Measurements from ENCODE around the gene CAD. TPM values are rescaled to one million over a fixed set of nuclear protein-coding genes. Genes with fewer than 3 reads are reported as not detected.

Gene CAD
- total and polyA plus RNA-seq, 2 of the 4 experiments (the other 2 are of a cell fraction) = 12.9 to 38.7 TPM

DNA sequence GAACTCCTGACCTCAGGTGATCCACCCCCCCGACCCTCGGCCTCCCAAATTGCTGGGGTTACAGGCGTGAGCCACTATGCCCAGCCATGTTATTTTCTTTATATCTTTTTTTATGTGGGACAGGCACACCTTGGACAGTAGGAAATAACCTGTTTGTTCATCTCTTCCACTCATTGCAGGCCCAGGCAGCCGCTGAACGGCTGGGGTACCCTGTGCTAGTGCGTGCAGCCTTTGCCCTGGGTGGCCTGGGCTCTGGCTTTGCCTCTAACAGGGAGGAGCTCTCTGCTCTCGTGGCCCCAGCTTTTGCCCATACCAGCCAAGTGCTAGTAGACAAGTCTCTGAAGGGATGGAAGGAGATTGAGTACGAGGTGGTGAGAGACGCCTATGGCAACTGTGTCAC is 8.4 kb downstream of the CAD start:
- intact Hi-C loops (cut with micrococcal nuclease) (no loop called here), dilution Hi-C loops (cut with HindIII; ENCODE audit: low sequenced_read_pairs, unreplicated experiment) (no loop called here), in situ Hi-C loops (cut with MboI; ENCODE audit: low sequenced_read_pairs) (no loop called here)
- H3K4me1 ChIP-seq (ENCODE audit: control insufficient read depth, insufficient read depth, low read length) = no peaks in the 10 kb centered on the region
- no peak overlapping the region for H3K27ac ChIP-seq (ENCODE audit: insufficient read depth, low read length)
- H3K9ac ChIP-seq (ENCODE audit: low read depth, low read length) = no peak overlapping the region
- H2BK5ac ChIP-seq (ENCODE audit: low read depth, low read length, poor library complexity, severe bottlenecking) = no peak overlapping the region
- no peaks in the 10 kb centered on the region for H3K9me3 ChIP-seq (ENCODE audit: control insufficient read depth, insufficient read depth, low read length)
- no TSS peak for BruUV-seq (replicated peaks)
- no peaks in the 10 kb centered on the region; the same call in 1 of the 2 replicates for H3K9me1 ChIP-seq (ENCODE audit: insufficient read depth, low read length)
- no peak overlapping the region for H2AK9ac ChIP-seq (replicated peaks; ENCODE audit: low read depth, low read length, poor library complexity)
- H3K18ac ChIP-seq (ENCODE audit: low read depth, low read length) = no peak overlapping the region
- no peak overlapping the region for H2AFZ ChIP-seq (replicated peaks; ENCODE audit: low read length, poor library complexity)
- H2BK20ac ChIP-seq (ENCODE audit: low read depth, low read length) = no peak overlapping the region
- 100% methylated on average over 2 of the region's 9 CpGs; no CpG with 5 or more reads in 1 of the 2 experiments for WGBS, 2 experiments (ENCODE audit: extremely low coverage in 2 of 2, insufficient read length in 1 of 2)
- ChIA-PET CTCF (no interaction called here), POLR2A (ENCODE audit: unreplicated experiment) (no interaction called here)
- H4K5ac ChIP-seq (ENCODE audit: low read depth, low read length) = no peak overlapping the region
- H4K8ac ChIP-seq (ENCODE audit: low read depth in 2 of 2, low read length in 2 of 2) = no peak overlapping the region
- no peaks in the 10 kb centered on the region for H4K20me1 ChIP-seq (ENCODE audit: insufficient read depth, low read length)
- TF ChIP-seq, protein P1, sequence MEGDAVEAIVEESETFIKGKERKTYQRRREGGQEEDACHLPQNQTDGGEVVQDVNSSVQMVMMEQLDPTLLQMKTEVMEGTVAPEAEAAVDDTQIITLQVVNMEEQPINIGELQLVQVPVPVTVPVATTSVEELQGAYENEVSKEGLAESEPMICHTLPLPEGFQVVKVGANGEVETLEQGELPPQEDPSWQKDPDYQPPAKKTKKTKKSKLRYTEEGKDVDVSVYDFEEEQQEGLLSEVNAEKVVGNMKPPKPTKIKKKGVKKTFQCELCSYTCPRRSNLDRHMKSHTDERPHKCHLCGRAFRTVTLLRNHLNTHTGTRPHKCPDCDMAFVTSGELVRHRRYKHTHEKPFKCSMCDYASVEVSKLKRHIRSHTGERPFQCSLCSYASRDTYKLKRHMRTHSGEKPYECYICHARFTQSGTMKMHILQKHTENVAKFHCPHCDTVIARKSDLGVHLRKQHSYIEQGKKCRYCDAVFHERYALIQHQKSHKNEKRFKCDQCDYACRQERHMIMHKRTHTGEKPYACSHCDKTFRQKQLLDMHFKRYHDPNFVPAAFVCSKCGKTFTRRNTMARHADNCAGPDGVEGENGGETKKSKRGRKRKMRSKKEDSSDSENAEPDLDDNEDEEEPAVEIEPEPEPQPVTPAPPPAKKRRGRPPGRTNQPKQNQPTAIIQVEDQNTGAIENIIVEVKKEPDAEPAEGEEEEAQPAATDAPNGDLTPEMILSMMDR (conservative IDR thresholded peaks at IDR 0.05; ENCODE audit: low read depth, low read length) = no peak
- TF ChIP-seq MAZ (IDR thresholded peaks at IDR 0.05; ENCODE audit: borderline replicate concordance, low read depth, low read length) (no peak), POLR2A (IDR thresholded peaks at IDR 0.05; ENCODE audit: low read depth, low read length) (no peak), RAD21 (IDR thresholded peaks at IDR 0.05; ENCODE audit: low read length) (no peak), NFE2L2 (IDR thresholded peaks at IDR 0.05; ENCODE audit: low read depth, low read length) (no peak), FOS (IDR thresholded peaks at IDR 0.05; ENCODE audit: low read depth, low read length) (no peak), BHLHE40 (IDR thresholded peaks at IDR 0.05; ENCODE audit: low read depth, low read length) (no peak), RCOR1 (IDR thresholded peaks at IDR 0.05; ENCODE audit: insufficient replicate concordance, low read length) (no peak), MAFK (IDR thresholded peaks at IDR 0.05; ENCODE audit: low read depth, low read length) (no peak), CHD1 (IDR thresholded peaks at IDR 0.05; ENCODE audit: low read depth, low read length) (no peak), RFX5 (IDR thresholded peaks at IDR 0.05; ENCODE audit: low read depth, low read length) (no peak), SMC3 (IDR thresholded peaks at IDR 0.05; ENCODE audit: low read depth, low read length) (no peak)
- TF ChIP-seq, protein P2, sequence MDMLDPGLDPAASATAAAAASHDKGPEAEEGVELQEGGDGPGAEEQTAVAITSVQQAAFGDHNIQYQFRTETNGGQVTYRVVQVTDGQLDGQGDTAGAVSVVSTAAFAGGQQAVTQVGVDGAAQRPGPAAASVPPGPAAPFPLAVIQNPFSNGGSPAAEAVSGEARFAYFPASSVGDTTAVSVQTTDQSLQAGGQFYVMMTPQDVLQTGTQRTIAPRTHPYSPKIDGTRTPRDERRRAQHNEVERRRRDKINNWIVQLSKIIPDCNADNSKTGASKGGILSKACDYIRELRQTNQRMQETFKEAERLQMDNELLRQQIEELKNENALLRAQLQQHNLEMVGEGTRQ (IDR thresholded peaks at IDR 0.05; ENCODE audit: low read depth, low read length) = no peak
- TF ChIP-seq, protein P3, sequence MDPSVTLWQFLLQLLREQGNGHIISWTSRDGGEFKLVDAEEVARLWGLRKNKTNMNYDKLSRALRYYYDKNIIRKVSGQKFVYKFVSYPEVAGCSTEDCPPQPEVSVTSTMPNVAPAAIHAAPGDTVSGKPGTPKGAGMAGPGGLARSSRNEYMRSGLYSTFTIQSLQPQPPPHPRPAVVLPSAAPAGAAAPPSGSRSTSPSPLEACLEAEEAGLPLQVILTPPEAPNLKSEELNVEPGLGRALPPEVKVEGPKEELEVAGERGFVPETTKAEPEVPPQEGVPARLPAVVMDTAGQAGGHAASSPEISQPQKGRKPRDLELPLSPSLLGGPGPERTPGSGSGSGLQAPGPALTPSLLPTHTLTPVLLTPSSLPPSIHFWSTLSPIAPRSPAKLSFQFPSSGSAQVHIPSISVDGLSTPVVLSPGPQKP (IDR thresholded peaks at IDR 0.05; ENCODE audit: borderline replicate concordance, low read depth, low read length) = no peak
- H3K23ac ChIP-seq (ENCODE audit: low read depth, low read length) = no peak overlapping the region
- H3K4me2 ChIP-seq (ENCODE audit: low read depth, low read length) = no peak overlapping the region
- H3K27me3 ChIP-seq (ENCODE audit: control insufficient read depth, insufficient read depth, low read length) = no peaks in the 10 kb centered on the region
- H2AK5ac ChIP-seq (ENCODE audit: low read depth, low read length) = no peak overlapping the region
- ATAC-seq (ENCODE audit: low read depth) = no peak
- no peak overlapping the region for H3K4me3 ChIP-seq (ENCODE audit: insufficient read depth, low read depth, low read length)
- H3K14ac ChIP-seq (replicated peaks; ENCODE audit: low read depth, low read length) = no peak overlapping the region
- no peak overlapping the region for H4K91ac ChIP-seq (ENCODE audit: insufficient read depth, low read depth, low read length)
- no peak overlapping the region for H2BK120ac ChIP-seq (ENCODE audit: low read depth, low read length)
- H3K79me1 ChIP-seq (ENCODE audit: low read depth in 1 of 2, low read length in 2 of 2) = peaks cover 0 to 5% of the 10 kb centered on the region in 2 experiments; a peak in 2 of 4 replicates
- peaks cover 51% of the 10 kb centered on the region for H3K36me3 ChIP-seq (ENCODE audit: control insufficient read depth, insufficient read depth, low read length)
- DNase-seq = no peak
- H3K4ac ChIP-seq (ENCODE audit: low read depth, low read length) = no peak overlapping the region
- H3K56ac ChIP-seq (ENCODE audit: extremely low read depth, insufficient read depth, low read length) = no peak overlapping the region
- no peak overlapping the region for H2BK15ac ChIP-seq (ENCODE audit: low read depth, low read length)

Measured in IMR-90 (cell line).